NCI-H2227 (cell line): ENCODE data around the gene MAML1.
"Not testable (repeated sequence)": the region's sequence is repeated elsewhere in the genome, so short reads cannot be mapped to it uniquely, and the experiment has no call there.

Experiments
- DNase-seq: peaks from one replicate; lab custom pipeline; 2025; ENCODE audit not compliant: unreplicated experiment; lab: John Stamatoyannopoulos, UW

Gene MAML1

DNA sequence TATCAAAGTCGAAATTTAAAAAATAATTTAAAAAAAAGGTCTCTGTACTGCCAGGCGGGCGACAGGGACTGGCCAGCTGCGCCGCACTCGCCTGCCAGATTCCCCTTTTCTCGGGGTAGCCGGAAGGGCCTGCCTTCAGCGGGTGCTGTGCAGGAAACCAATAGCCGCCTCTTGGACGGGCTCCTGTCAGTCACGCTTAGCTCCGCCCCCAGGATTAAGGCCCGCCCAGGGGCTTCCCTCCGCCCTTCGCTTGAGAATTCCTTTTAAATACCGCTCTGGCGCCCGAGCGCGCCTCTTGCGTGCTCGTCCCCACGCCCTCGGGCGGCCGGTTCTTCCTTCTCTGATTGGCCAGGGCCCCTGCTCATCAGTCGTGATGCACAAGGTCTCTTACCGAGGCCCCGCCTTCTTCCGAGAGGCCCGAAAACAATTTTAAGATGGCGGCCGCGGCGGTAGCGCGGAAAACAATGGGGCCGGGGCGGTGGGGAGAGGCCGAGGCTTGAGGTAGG lies at the start of gene MAML1:
TSS of gene MAML1 (plus strand) at position 411 of the 506 bp plus-strand sequence. CDS start 291 bp downstream, outside the sequence.
- peak; percentile 99 for DNase-seq

- DNase-seq = not testable (repeated sequence)
Observed at GRCh38 chr5:179689212-179689611, 43.4 kb upstream of the MAML1 start.

GRCh38 chr5:179694561-179694960 lies 38.1 kb upstream of the MAML1 start:
- DNase-seq = no peak

- DNase-seq = no peak
Observed at GRCh38 chr5:179696603-179697002, 36.0 kb upstream of the MAML1 start.

GRCh38 chr5:179697108-179697507 lies 35.5 kb upstream of the MAML1 start:
- no peak for DNase-seq

DNA sequence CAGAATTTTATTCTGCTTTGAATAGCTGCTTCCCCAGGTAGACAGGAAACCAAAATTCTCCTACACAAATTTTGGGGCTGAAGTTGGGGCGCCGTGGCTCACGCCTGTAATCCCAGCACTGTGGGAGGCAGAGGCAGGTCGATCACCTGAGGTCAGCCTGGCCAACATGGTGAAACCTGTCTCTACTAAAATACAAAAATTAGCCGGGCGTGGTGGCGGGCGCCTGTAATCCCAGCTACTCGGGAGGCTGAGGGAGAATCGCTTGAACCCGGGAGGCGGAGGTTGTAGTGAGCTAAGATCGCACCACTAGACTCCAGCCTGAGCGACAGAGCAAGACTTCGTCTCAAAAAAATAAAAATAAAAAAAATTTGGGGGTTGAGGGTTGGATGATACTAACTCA lies 35.1 kb upstream of the MAML1 start:
- not testable (repeated sequence) for DNase-seq

DNA sequence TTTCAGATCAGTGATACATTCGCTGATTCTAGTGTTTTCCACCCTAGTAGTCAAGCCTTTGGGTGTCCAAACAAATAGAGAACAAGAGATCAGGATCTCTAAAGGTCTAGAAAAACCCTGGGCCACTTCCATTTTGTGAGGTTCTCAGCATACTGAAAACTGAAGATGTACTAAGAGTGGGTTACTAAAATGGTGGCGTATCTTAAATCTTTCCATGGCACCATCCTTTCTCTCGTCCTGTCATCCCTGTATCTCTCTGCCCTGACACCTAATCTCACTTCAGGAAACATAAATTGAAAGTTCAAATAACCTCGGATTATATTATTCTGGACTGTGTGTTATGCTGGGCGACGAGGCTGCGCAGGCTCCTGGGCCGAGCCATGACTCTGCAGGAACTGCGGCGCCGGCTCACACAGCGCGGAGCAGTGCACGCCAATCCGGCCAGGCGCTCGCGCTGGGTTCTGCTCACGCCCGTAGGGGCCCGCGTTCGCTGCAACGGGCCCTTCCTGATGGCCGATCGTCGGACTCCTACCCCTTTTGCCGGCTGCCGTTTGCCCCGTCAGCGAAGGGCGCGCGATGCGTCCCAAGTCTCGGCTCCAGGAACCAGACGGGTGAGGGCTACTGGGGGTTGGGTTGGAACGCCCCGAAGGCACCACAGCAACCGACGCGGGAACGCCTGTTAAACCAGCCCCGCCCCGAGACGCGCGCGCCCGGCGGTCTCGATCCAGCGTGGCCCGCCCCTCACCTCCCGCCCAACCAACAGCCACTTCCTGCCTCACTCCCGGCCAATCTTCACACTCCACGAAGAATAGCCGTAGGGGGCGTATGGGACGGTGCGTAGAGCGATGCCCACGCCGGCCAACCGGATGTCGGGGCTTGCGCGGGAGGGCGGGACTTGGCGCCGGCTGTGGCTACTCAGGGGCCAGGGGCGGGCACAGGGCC lies 34.4 kb upstream of the MAML1 start:
- peak; percentile 98 for DNase-seq

DNA sequence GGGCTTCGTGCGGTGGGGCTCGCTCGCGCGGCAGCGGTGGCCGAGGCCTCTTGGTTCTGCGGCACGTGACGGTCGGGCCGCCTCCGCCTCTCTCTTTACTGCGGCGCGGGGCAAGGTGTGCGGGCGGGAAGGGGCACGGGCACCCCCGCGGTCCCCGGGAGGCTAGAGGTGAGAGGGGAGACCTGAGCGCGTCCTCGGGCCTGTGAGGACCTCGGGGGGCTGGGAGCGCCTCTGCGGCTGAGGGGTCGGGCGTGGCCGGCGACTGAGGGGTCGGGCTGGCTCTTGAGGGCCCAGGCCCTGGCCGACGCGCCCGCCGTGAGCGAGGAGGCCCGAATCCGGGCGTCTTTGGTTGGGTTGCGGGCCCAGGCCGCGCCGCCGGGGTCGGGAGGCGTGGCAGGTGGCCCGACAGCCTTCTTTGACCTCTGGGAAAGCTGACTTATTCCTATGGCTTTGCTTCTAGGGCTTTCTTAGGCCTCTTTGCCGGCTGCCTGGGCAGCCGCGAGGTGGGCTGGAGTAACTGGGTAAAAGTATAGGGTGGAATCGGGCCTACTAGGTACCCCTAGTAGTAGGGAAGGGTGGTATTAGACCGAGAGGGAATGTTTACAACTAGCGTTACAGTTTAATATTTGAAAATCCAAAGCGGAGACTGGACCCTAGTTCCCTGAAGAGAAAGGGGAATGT lies 33.5 kb upstream of the MAML1 start, which contains the start of gene CANX:
TSS of gene CANX (plus strand) at position 33 of the 681 bp plus-strand sequence. CDS start 6,715 bp downstream, outside the sequence.
- DNase-seq = no peak

DNA sequence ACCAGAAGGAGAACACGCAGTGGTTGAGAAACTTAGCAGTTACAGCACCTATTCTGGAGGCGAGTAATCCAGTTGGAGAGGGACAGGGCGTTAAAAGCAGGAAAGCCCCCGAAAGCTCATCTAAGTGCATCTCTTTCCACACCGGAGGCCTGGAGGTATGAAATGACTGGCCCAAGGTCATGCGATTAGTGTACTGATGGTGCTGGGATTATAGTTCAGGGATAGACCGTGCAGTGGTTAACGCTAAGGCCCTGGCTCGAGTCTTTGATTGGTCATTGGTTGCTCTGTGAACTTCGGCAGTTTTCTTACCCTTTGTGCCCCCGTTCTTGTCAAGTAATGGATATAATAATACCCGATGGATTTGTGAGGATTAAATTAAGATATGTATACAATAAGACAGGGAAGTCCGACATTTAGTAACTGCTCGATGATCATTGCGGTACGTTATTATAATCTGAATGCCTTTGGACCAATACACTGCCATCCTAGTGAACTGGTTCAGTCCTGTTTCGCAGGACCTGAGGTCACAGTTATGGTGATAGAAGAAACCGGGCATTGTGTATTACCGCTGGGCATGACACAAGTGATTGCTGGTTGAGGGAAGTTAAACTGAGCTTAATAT lies 32.9 kb upstream of the MAML1 start:
- peak; percentile 24 for DNase-seq

DNA sequence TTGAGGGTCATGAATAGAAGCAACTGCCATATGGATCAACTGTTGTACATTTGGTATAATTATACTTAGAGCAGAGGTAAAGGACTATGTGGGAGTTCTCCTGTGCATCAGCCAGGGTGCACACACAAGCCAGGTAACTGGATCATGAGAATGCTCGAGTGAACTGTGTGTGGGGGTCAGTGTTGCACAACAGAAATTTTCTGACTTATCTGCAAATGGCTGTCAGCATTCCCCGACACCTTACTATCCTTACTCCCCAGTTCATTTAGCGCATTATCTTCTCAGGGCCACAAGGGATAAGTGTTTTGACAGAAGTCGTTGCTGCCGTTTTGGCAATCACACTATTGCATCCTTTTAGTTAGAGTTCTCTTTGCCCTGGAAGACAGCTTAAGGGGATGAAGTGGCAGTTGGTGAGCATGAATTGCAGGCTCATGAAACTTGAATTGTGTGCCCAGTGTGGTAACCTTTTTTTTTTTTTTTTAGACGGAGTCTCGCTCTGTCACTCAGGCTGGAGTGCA lies 32.2 kb upstream of the MAML1 start:
- DNase-seq = no peak

GRCh38 chr5:179716286-179716685 lies 16.3 kb upstream of the MAML1 start:
- no peak for DNase-seq

GRCh38 chr5:179720222-179720621 lies 12.4 kb upstream of the MAML1 start:
- no peak for DNase-seq

DNA sequence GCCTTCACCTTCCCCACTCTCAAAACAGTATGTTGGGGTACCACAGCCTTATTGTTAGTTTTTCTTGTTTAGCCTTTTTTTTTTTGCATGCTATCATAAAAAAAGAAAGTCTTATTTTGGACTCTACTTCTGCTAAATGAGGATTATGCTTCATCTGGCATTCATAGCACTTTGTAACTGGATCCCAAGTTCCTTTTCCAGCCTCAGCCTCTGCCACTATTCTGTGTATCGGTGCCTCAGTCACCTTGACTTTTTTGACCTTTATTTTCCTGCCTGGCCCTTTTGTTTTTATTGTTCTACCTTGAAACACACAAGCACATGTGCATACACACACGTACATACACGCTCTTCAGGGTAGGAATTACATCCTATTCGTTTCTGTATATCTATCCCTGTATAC lies 8.5 kb upstream of the MAML1 start:
- no peak for DNase-seq

- DNase-seq = no peak
Observed at GRCh38 chr5:179727106-179727505, 5.5 kb upstream of the MAML1 start.

- DNase-seq = no peak
Observed at GRCh38 chr5:179729303-179729702, 3.3 kb upstream of the MAML1 start.

DNA sequence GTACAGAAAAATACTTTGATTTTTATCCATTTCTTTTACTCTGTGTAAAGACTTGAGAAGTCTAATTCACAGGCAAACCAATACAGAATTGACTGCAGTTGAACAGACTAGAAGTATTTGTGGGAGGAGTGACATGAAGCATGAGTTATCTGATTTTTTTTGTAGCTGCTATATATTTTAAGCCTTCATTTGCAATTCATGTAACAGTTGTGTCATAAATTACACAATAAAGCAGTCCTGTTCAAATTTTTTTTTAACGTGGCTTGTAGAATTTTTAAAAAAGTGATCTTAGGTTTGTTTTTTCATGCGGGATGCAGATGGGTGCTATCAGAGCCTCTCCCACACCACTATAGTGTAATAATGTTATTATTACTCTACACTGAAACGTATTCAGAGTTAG lies 2.9 kb upstream of the MAML1 start:
- no peak for DNase-seq

DNA sequence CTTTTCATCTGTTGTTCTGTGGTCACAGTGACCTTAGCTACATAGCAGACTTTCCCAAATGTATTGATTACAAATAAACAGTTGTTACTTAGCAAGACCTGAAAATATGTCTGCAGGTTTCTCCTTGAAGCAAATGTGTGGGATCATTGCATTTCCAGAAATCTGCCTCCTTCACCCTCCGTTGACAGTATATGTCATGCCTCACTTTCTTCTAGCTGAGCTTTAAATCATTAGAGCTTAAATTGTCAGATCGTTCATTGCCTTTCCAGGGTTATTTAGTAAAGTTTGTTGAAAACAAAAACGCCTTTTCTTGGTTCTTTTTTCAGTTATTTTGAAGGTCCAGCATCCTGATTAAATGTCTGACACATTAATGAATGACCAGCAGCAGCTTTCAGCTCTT lies 2.3 kb upstream of the MAML1 start:
- no peak for DNase-seq

GRCh38 chr5:179730852-179731251 lies 1.8 kb upstream of the MAML1 start:
- no peak for DNase-seq

DNA sequence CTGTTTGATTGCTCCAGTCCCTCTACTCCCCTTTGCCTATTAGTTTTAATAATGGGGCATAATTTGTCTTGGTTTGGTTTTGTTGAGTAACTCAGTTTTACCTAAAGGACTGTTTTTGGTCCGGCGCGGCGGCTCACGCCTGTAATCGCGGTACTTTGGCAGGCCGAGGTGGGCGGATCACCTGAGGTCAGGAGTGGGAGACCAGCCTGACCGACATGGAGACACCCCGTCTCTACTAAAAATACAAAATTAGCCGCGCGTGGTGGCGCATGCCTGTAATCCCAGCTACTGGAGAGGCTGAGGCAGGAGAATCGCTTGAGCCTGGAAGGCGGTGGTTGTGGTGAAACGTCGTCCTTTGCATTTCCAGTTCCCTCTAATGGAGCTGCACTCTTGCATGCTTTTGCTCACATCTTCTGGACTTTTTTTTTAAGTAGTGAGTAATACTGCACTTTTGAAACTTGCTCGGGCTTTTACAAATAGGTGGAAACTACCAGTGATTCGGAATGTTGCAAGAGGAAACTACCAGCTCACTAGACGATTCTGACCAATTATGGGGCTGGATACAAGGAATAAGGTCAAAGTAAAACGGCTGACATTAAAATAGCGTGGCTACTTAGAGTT lies 721 bp upstream of the MAML1 start:
- DNase-seq = no peak

DNA sequence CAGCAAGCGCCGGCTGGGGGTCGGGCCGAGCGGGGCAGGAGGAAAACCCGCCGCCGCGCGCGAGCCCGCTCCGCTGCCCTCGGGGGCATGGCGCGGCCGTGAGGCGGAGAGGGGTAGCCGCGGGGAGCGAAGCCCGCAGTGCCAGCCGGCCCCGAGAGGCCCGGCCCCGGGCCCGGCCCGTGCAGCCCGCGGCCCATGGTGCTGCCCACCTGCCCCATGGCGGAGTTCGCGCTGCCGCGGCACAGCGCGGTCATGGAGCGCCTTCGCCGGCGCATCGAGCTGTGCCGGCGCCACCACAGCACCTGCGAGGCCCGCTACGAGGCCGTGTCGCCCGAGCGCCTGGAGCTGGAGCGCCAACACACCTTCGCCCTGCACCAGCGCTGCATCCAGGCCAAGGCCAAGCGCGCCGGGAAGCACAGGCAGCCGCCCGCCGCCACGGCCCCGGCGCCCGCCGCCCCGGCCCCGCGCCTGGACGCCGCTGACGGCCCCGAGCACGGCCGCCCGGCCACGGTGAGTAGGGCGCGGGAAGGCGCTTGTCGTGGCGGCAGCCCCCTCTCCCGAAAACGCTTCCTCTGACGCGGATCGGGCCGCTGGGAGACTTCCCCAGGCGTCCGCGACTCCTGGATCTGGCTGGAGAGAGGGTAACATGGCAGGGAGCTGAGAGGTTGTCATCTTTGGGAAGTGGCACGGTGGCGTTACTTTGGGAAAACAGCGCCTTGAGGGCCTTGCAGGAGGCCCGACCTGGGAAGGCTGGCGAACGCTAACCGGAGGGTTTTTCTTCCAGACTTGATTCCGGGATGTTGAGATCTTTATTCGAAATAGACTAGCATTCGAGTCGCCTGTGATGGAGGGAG lies 523 bp downstream of the MAML1 start:
- peak; percentile 54 for DNase-seq
